DMS53 treated with DMSO at 0.1 percent for 48 hours (cell line): ENCODE measurements around the gene MAPK10.

Source experiments
- DNase-seq: peaks from one replicate; lab custom pipeline; 2025; ENCODE audit not compliant: unreplicated experiment; lab: John Stamatoyannopoulos, UW

Gene MAPK10

GRCh38 chr4:85942107-85942506 lies 417.7 kb downstream of the MAPK10 start:
- DNase-seq, result no peak

GRCh38 chr4:85940151-85940550 lies 419.7 kb downstream of the MAPK10 start:
- no peak for DNase-seq
